HepG2 (cell line): ENCODE measurements around the gene COBLL1. TPM values are rescaled to one million over a fixed set of nuclear protein-coding genes. Genes with fewer than 3 reads are reported as not detected.

Experiments used
- AHDC1 ChIP-seq: sonication (generic); formaldehyde crosslinking; IDR thresholded peaks from 2 replicates; pipeline ENCODE4 v1.5.1; 2020; ENCODE audit warnings: mild to moderate bottlenecking, missing genetic modification reagents, borderline replicate concordance
- CEBPB ChIP-seq: IDR thresholded peaks from 2 replicates; pipeline ENCODE4 v1.6.1; 2011; ENCODE audit warnings: low read depth, low read length, improper control_type of control experiment, borderline replicate concordance
- DBP ChIP-seq: sonication (generic); formaldehyde crosslinking; IDR thresholded peaks from 2 replicates; pipeline ENCODE4 v1.4.0; 2020; ENCODE audit warnings: missing genetic modification reagents; ENCODE audit errors: not compliant biosample characterization
- HNF4A ChIP-seq: sonication (generic); formaldehyde crosslinking; IDR thresholded peaks from 2 replicates; pipeline ENCODE4 v1.4.0; 2020; ENCODE audit warnings: missing genetic modification reagents
- IKZF5 ChIP-seq: IDR thresholded peaks from 2 replicates; pipeline ENCODE4 v1.6.1; 2018; ENCODE audit warnings: missing genetic modification reagents, mild to moderate bottlenecking, missing compliant biosample characterization
- MAF1 ChIP-seq: sonication (generic); formaldehyde crosslinking; IDR thresholded peaks from 2 replicates; pipeline ENCODE4 v1.5.0; 2020; ENCODE audit warnings: missing genetic modification reagents, borderline replicate concordance
- MLXIP ChIP-seq: sonication (generic); formaldehyde crosslinking; IDR thresholded peaks from 2 replicates; pipeline ENCODE4 v1.9.0; 2021; ENCODE audit warnings: missing genetic modification reagents, borderline replicate concordance
- NBN ChIP-seq: fragments of 450-650 bp; conservative IDR thresholded peaks from 2 replicates; pipeline ENCODE4 v1.6.1; 2017
- RAD51 ChIP-seq: fragments of 450-650 bp; IDR thresholded peaks from 2 replicates; pipeline ENCODE4 v1.6.1; 2016; ENCODE audit warnings: borderline replicate concordance
- RFXANK ChIP-seq: IDR thresholded peaks from 2 replicates; pipeline ENCODE4 v1.6.1; 2016
- SMARCE1 ChIP-seq: fragments of 450-650 bp; IDR thresholded peaks from 2 replicates; pipeline ENCODE4 v1.6.1; 2017; ENCODE audit warnings: borderline replicate concordance
- TCF7L2 ChIP-seq: IDR thresholded peaks from 2 replicates; pipeline ENCODE4 v1.6.1; 2011; ENCODE audit warnings: mild to moderate bottlenecking, low read depth, low read length, moderate library complexity
- ZBTB44 ChIP-seq: sonication (generic); formaldehyde crosslinking; IDR thresholded peaks from 2 replicates; pipeline ENCODE4 v1.4.0; 2020; ENCODE audit warnings: missing genetic modification reagents
- ZBTB7A ChIP-seq: sonication (generic); formaldehyde crosslinking; IDR thresholded peaks from 2 replicates; pipeline ENCODE4 v1.8.0; 2022; ENCODE audit warnings: mild to moderate bottlenecking, missing genetic modification reagents
- ZNF619 ChIP-seq: sonication (generic); formaldehyde crosslinking; IDR thresholded peaks from 2 replicates; pipeline ENCODE4 v1.4.0; 2020; ENCODE audit warnings: mild to moderate bottlenecking, missing genetic modification reagents
- ZNF639 ChIP-seq: conservative IDR thresholded peaks from 2 replicates; pipeline ENCODE4 v1.6.1; 2018; ENCODE audit warnings: missing genetic modification reagents
- polyA plus RNA-seq, 8 experiments: library from polyadenylated mRNA; depleted of rRNA in 3 of 8; stranded (reverse) in 7 of 8; unstranded in 1 of 8; fragments of >200 nt; fragmentation: Illumina TruSeq in 4 of 8; extraction: Trizol in 4 of 8; gene quantifications; 2 replicates each; pipeline versions ENCODE4 v1.2.1 to v1.2.3, GENCODE V29; 2011 to 2016; ENCODE audit warnings: low read depth in 4 of 8, missing spikeins in 1 of 8, mixed read lengths in 1 of 8; ENCODE audit not compliant: insufficient read depth in 1 of 8
- total RNA-seq, 5 experiments: library from RNA; depleted of rRNA; stranded (reverse); fragments of >200 nt; fragmentation: Illumina TruSeq; extraction: Trizol; gene quantifications; 2 replicates each; pipeline ENCODE4 v1.2.3, GENCODE V29; 2016; ENCODE audit warnings: low read depth in 1 of 5

COBLL1 gene
- total and polyA plus RNA-seq, 2 of the 13 experiments (the other 11 are each of a cell fraction or from before 2014, with no cell fraction given): 32.6 to 86.8 TPM

GRCh38 chr2:164887434-164888144, 46.0 kb upstream of the COBLL1 start (continued):
- TF ChIP-seq MLXIP (CRISPR knock-in tag): no peak
- TF ChIP-seq MAF1 (CRISPR knock-in tag): no peak
- peak; percentile 89 for TF ChIP-seq CEBPB
- peak; percentile 85; the same call in 1 of the 2 replicates for TF ChIP-seq TCF7L2
- TF ChIP-seq SMARCE1: no peak
- no peak for TF ChIP-seq RFXANK (CRISPR knock-in tag)
- TF ChIP-seq IKZF5 (CRISPR knock-in tag): 0 out of 2 replicates have a peak, but pooled peaks have one; percentile 32
- no peak for TF ChIP-seq ZNF619 (CRISPR knock-in tag)
- TF ChIP-seq AHDC1 (CRISPR knock-in tag): peak; percentile 97; the same call in 1 of the 2 replicates
- TF ChIP-seq ZNF639: no peak
- no peak for TF ChIP-seq ZBTB44 (CRISPR knock-in tag)
- TF ChIP-seq NBN: no peak
- TF ChIP-seq ZBTB7A (CRISPR knock-in tag): no peak
- TF ChIP-seq DBP (CRISPR knock-in tag): no peak
- peak; percentile 99 for TF ChIP-seq HNF4A (CRISPR knock-in tag)
- no peak for TF ChIP-seq RAD51
